HG03558 (cell line): ENCODE data around the gene CDK19.
"Not testable (repeated sequence)": the region's sequence is repeated elsewhere in the genome, so short reads cannot be mapped to it uniquely, and the experiment has no call there.

Source experiments
- ATAC-seq: cut with Tn5 transposase; IDR thresholded peaks from one replicate; pipeline ENCODE4 v1.9.1; 2021; ENCODE audit warnings: moderate number of reproducible peaks; ENCODE audit not compliant: unreplicated experiment; ENCODE audit errors: extremely low read depth

CDK19 gene

GRCh38 chr6:110761371-110761770 lies 53.9 kb downstream of the CDK19 start:
- no peak for ATAC-seq

GRCh38 chr6:110760589-110760988 lies 54.7 kb downstream of the CDK19 start:
- ATAC-seq = no peak

- ATAC-seq = not testable (repeated sequence)
Measured at GRCh38 chr6:110760098-110760497, 55.2 kb downstream of the CDK19 start.

- no peak for ATAC-seq
Measured at GRCh38 chr6:110757926-110758325, 57.3 kb downstream of the CDK19 start.

GRCh38 chr6:110756817-110757216 lies 58.5 kb downstream of the CDK19 start:
- no peak for ATAC-seq

GRCh38 chr6:110755411-110755834 lies 59.8 kb downstream of the CDK19 start:
- no peak for ATAC-seq

- not testable (repeated sequence) for ATAC-seq
Measured at GRCh38 chr6:110753936-110754668, 61.2 kb downstream of the CDK19 start.

GRCh38 chr6:110748453-110748852 lies 66.8 kb downstream of the CDK19 start:
- no peak for ATAC-seq

GRCh38 chr6:110746680-110747079 lies 68.6 kb downstream of the CDK19 start:
- no peak for ATAC-seq

- ATAC-seq = no peak
Measured at GRCh38 chr6:110744991-110745390, 70.3 kb downstream of the CDK19 start.

- ATAC-seq = not testable (repeated sequence)
Measured at GRCh38 chr6:110742552-110742951, 72.7 kb downstream of the CDK19 start.

- ATAC-seq = no peak
Measured at GRCh38 chr6:110741517-110741916, 73.8 kb downstream of the CDK19 start.

GRCh38 chr6:110738899-110739365 lies 76.3 kb downstream of the CDK19 start:
- ATAC-seq = no peak

- ATAC-seq = no peak
Measured at GRCh38 chr6:110735666-110736065, 79.6 kb downstream of the CDK19 start.

- ATAC-seq = no peak
Measured at GRCh38 chr6:110731898-110732297, 83.4 kb downstream of the CDK19 start.

GRCh38 chr6:110731196-110731595 lies 84.1 kb downstream of the CDK19 start:
- no peak for ATAC-seq

- ATAC-seq = peak; percentile 65
Measured at GRCh38 chr6:110728501-110728900, 86.8 kb downstream of the CDK19 start.

GRCh38 chr6:110723017-110723416 lies 92.3 kb downstream of the CDK19 start:
- no peak for ATAC-seq

- ATAC-seq = no peak
Measured at GRCh38 chr6:110720066-110720465, 95.2 kb downstream of the CDK19 start.

GRCh38 chr6:110719601-110720000 lies 95.7 kb downstream of the CDK19 start:
- ATAC-seq = not testable (repeated sequence)

GRCh38 chr6:110714143-110714542 lies 101.1 kb downstream of the CDK19 start:
- ATAC-seq = no peak

- ATAC-seq = no peak
Measured at GRCh38 chr6:110712238-110712637, 103.0 kb downstream of the CDK19 start.
